GM23338 (cell line): ENCODE data around the gene DMKN.

Experiments
- EZH2 ChIP-seq: fragments of 200-600 bp; sonication (generic); IDR thresholded peaks from one replicate; pipeline ENCODE4 v1.8.0; 2017; ENCODE audit warnings: antibody characterized with exemption, mild to moderate bottlenecking, low read depth; ENCODE audit not compliant: unreplicated experiment
- EZH2phosphoT487 ChIP-seq: fragments of 200-600 bp; sonication (generic); IDR thresholded peaks from one replicate; pipeline ENCODE4 v1.8.1; 2018; ENCODE audit warnings: antibody characterized with exemption; ENCODE audit not compliant: unreplicated experiment
- JUNB ChIP-seq: IDR thresholded peaks from one replicate; pipeline ENCODE4 v1.6.1; 2016; ENCODE audit warnings: antibody characterized with exemption; ENCODE audit not compliant: unreplicated experiment
- POLR2AphosphoS5 ChIP-seq: IDR thresholded peaks from 2 replicates; pipeline ENCODE4 v1.6.1; 2016; ENCODE audit warnings: antibody characterized with exemption, low read depth
- REST ChIP-seq: IDR thresholded peaks from one replicate; pipeline ENCODE4 v1.6.1; 2018; ENCODE audit warnings: antibody characterized with exemption; ENCODE audit not compliant: unreplicated experiment
- ZNF114 ChIP-seq: fragments of 250-450 bp; sonication (Bioruptor Pico); IDR thresholded peaks from 2 replicates; pipeline ENCODE4 v1.5.0; 2020; ENCODE audit warnings: mild to moderate bottlenecking, moderate library complexity
- ZNF331 ChIP-seq: fragments of 250-450 bp; sonication (Bioruptor Pico); IDR thresholded peaks from 2 replicates; pipeline ENCODE4 v1.5.0; 2020; ENCODE audit warnings: low read depth, mild to moderate bottlenecking, moderate library complexity
- TF ChIP-seq, protein P1 (sequence below), 2 experiments: fragments of 200-600 bp in 1 of 2; sonication (generic) in 1 of 2; conservative IDR thresholded peaks; 2 replicates each; pipeline versions ENCODE4 v1.5.1 to v1.6.1; 2016 to 2017; ENCODE audit warnings: antibody characterized with exemption in 2 of 2, low read depth in 2 of 2, mild to moderate bottlenecking in 2 of 2, moderate library complexity in 1 of 2

- TF ChIP-seq, protein P1, sequence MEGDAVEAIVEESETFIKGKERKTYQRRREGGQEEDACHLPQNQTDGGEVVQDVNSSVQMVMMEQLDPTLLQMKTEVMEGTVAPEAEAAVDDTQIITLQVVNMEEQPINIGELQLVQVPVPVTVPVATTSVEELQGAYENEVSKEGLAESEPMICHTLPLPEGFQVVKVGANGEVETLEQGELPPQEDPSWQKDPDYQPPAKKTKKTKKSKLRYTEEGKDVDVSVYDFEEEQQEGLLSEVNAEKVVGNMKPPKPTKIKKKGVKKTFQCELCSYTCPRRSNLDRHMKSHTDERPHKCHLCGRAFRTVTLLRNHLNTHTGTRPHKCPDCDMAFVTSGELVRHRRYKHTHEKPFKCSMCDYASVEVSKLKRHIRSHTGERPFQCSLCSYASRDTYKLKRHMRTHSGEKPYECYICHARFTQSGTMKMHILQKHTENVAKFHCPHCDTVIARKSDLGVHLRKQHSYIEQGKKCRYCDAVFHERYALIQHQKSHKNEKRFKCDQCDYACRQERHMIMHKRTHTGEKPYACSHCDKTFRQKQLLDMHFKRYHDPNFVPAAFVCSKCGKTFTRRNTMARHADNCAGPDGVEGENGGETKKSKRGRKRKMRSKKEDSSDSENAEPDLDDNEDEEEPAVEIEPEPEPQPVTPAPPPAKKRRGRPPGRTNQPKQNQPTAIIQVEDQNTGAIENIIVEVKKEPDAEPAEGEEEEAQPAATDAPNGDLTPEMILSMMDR (conservative IDR thresholded peaks at IDR 0.05; ENCODE audit: low read depth in 2 of 2), result no peak
- TF ChIP-seq EZH2phosphoT487 (no peak), POLR2AphosphoS5 (no peak), JUNB (no peak), EZH2 (no peak), REST (no peak), ZNF331 (CRISPR knock-in tag) (no peak), ZNF114 (CRISPR knock-in tag) (no peak)
Observed at GRCh38 chr19:35458192-35458591, 55.3 kb downstream of the DMKN start.
